PC-3 (cell line): ENCODE measurements around the gene CETN2.

Source experiments
- EZH2phosphoT487 ChIP-seq: fragments of 300-600 bp; sonication (generic); IDR thresholded peaks from 2 replicates; pipeline ENCODE4 v1.6.1; 2018; ENCODE audit warnings: mild to moderate bottlenecking, antibody characterized with exemption, low read length, borderline replicate concordance
- TF ChIP-seq, protein P1 (sequence below): fragments of 300-600 bp; sonication (generic); conservative IDR thresholded peaks from 2 replicates; pipeline ENCODE4 v1.5.1; 2017; ENCODE audit warnings: antibody characterized with exemption, low read depth, mild to moderate bottlenecking, low read length

DNA sequence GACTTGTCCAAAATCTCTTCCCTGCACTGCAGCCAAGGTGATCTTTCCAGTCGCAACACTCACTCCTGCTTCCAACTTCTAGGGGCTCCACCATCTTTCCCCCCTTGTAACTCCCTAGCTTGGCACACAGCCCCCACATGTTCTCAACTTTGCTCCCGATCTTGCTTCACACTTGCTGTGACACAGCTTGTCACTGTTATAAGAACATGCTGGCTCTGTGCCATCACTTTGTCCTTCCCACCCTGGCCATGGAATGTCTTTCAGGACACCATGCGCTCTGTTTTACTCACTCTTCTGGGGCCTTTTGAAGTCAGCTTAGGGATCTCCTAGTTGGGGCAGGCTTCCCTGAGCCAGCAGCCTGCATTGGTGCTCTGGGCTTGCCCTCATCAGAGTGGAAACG lies 2.8 kb upstream of the CETN2 start:
- TF ChIP-seq, protein P1, sequence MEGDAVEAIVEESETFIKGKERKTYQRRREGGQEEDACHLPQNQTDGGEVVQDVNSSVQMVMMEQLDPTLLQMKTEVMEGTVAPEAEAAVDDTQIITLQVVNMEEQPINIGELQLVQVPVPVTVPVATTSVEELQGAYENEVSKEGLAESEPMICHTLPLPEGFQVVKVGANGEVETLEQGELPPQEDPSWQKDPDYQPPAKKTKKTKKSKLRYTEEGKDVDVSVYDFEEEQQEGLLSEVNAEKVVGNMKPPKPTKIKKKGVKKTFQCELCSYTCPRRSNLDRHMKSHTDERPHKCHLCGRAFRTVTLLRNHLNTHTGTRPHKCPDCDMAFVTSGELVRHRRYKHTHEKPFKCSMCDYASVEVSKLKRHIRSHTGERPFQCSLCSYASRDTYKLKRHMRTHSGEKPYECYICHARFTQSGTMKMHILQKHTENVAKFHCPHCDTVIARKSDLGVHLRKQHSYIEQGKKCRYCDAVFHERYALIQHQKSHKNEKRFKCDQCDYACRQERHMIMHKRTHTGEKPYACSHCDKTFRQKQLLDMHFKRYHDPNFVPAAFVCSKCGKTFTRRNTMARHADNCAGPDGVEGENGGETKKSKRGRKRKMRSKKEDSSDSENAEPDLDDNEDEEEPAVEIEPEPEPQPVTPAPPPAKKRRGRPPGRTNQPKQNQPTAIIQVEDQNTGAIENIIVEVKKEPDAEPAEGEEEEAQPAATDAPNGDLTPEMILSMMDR, result no peak
- no peak for TF ChIP-seq EZH2phosphoT487
